OCI-LY3 (cell line): ENCODE data around the gene AFF2.

Experiments
- CTCF ChIP-seq: fragments of 200-600, 300-600 bp; sonication (generic); IDR thresholded peaks from 2 replicates; pipeline ENCODE4 v1.5.1; 2014; ENCODE audit warnings: antibody characterized with exemption, low read length, low read depth
- EZH2phosphoT487 ChIP-seq: fragments of 200-600 bp; shearing (Covaris generic); IDR thresholded peaks from 2 replicates; pipeline ENCODE4 v1.6.1; 2018; ENCODE audit warnings: antibody characterized with exemption, mixed run types, low read depth

DNA sequence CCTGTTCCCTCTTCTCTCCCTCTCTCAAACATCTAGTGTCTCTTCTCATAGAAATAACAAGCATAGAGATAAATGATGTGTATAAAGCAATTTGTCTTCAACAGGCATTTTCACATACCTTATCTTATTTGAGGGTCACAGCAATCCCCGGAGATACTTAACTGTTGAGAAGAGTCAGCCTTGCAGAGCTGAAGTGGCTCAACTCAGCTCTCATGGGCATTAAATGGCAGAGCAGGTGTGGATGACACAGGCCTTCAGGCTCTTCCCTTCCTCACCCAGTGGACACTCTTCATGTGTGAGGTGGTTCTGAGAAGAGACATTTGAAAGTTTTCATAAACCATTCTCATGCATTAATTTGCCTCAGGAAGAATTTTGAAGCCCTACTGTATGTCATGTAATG, 134.2 kb downstream of the AFF2 start:
- TF ChIP-seq CTCF (no peak), EZH2phosphoT487 (no peak)
